SK-N-SH treated with all-trans-retinoic acid at 6 μM for 48 hours (cell line): ENCODE data around the gene AGAP1.

ENCODE experiments used
- BACH2 ChIP-seq: fragments of 250-450 bp; sonication (Bioruptor Pico); IDR thresholded peaks from 2 replicates; pipeline ENCODE4 v1.9.0; 2021; ENCODE audit warnings: mild to moderate bottlenecking, borderline replicate concordance
- PATZ1 ChIP-seq: fragments of 250-450 bp; sonication (Bioruptor Pico); IDR thresholded peaks from 2 replicates; pipeline ENCODE4 v1.8.0; 2020; ENCODE audit warnings: mild to moderate bottlenecking, moderate library complexity, borderline replicate concordance
- POU6F1 ChIP-seq: fragments of 250-450 bp; sonication (Bioruptor Pico); IDR thresholded peaks from 2 replicates; pipeline ENCODE4 v1.8.0; 2021; ENCODE audit warnings: low read depth, mild to moderate bottlenecking, moderate library complexity, borderline replicate concordance
- RARB ChIP-seq: fragments of 250-450 bp; sonication (Bioruptor Pico); IDR thresholded peaks from 2 replicates; pipeline ENCODE4 v1.8.0; 2021; ENCODE audit warnings: mild to moderate bottlenecking, moderate library complexity

GRCh38 chr2:236051806-236052205 lies 558.0 kb downstream of the AGAP1 start:
- no peak for TF ChIP-seq RARB (CRISPR knock-in tag)
- TF ChIP-seq BACH2 (CRISPR knock-in tag), result no peak
- no peak for TF ChIP-seq POU6F1 (CRISPR knock-in tag)
- TF ChIP-seq PATZ1, result no peak
